H9 (cell line): ENCODE results near the gene PRRX2. TPM values are rescaled to one million over a fixed set of nuclear protein-coding genes. Genes with fewer than 3 reads are reported as not detected.

Source experiments
- DNase-seq: peaks from one replicate; pipeline ENCODE4 v3.0.0-alpha.2; 2017
- H2AFZ ChIP-seq: one replicate; pipeline ENCODE4 v1.6.1; 2013; ENCODE audit warnings: mild to moderate bottlenecking, low read length, control low read depth, moderate library complexity
- H2AK5ac ChIP-seq: 2 replicates; pipeline ENCODE4 v1.6.1; 2013; ENCODE audit warnings: low read length, control low read depth, mixed read lengths; ENCODE audit not compliant: insufficient read length
- H2BK120ac ChIP-seq: one replicate; pipeline ENCODE4 v1.6.1; 2013; ENCODE audit warnings: low read depth, mild to moderate bottlenecking, low read length, control low read depth, inconsistent platforms; ENCODE audit not compliant: poor library complexity, severe bottlenecking
- H2BK12ac ChIP-seq: 2 replicates; pipeline ENCODE4 v1.6.1; 2013; ENCODE audit warnings: low read length, control low read depth, mixed read lengths, low read depth; ENCODE audit not compliant: insufficient read length
- H2BK15ac ChIP-seq: 2 replicates; pipeline ENCODE4 v1.6.1; 2013; ENCODE audit warnings: low read depth, low read length, control low read depth
- H2BK20ac ChIP-seq: one replicate; pipeline ENCODE4 v1.6.1; 2013; ENCODE audit warnings: low read depth, mild to moderate bottlenecking, low read length, control low read depth, inconsistent platforms; ENCODE audit not compliant: poor library complexity, severe bottlenecking
- H2BK5ac ChIP-seq: 2 replicates; pipeline ENCODE4 v1.6.1; 2013; ENCODE audit warnings: low read length, control low read depth, mixed read lengths; ENCODE audit not compliant: insufficient read length
- H3K14ac ChIP-seq: 2 replicates; pipeline ENCODE4 v1.6.1; 2013; ENCODE audit warnings: low read length, control low read depth; ENCODE audit not compliant: insufficient read depth
- H3K18ac ChIP-seq: 2 replicates; pipeline ENCODE4 v1.6.1; 2013; ENCODE audit warnings: low read depth, mild to moderate bottlenecking, mixed read lengths, low read length, control low read depth; ENCODE audit not compliant: insufficient read length
- H3K23ac ChIP-seq: 2 replicates; pipeline ENCODE4 v1.6.1; 2013; ENCODE audit warnings: low read length, control low read depth, mixed read lengths, low read depth; ENCODE audit not compliant: insufficient read length
- H3K23me2 ChIP-seq: 2 replicates; pipeline ENCODE4 v1.6.1; 2013; ENCODE audit warnings: low read depth, mild to moderate bottlenecking, mixed read lengths, low read length, control low read depth; ENCODE audit not compliant: insufficient read length, poor library complexity, severe bottlenecking
- H3K27ac ChIP-seq: 2 replicates; pipeline ENCODE4 v1.5.1; 2013; ENCODE audit warnings: low read length, control low read depth, mixed read lengths, low read depth; ENCODE audit not compliant: insufficient read length
- H3K27me3 ChIP-seq: 2 replicates; pipeline ENCODE4 v1.6.1; 2013; ENCODE audit warnings: low read length, control low read depth, inconsistent platforms; ENCODE audit not compliant: insufficient read depth
- H3K4ac ChIP-seq: 2 replicates; pipeline ENCODE4 v1.6.1; 2013; ENCODE audit warnings: low read depth, mild to moderate bottlenecking, control low read depth, inconsistent platforms, low read length, moderate library complexity
- H3K4me1 ChIP-seq: 2 replicates; pipeline ENCODE4 v1.6.1; 2013; ENCODE audit warnings: low read length, control low read depth, inconsistent platforms; ENCODE audit not compliant: insufficient read depth
- H3K4me2 ChIP-seq: 2 replicates; pipeline ENCODE4 v1.6.1; 2013; ENCODE audit warnings: low read length, control low read depth, mixed read lengths; ENCODE audit not compliant: insufficient read length, insufficient read depth
- H3K56ac ChIP-seq: 2 replicates; pipeline ENCODE4 v1.6.1; 2013; ENCODE audit warnings: low read depth, mild to moderate bottlenecking, mixed read lengths, low read length, control low read depth; ENCODE audit not compliant: insufficient read length
- H3K79me1 ChIP-seq: 2 replicates; pipeline ENCODE4 v1.6.1; 2013; ENCODE audit warnings: low read depth, mild to moderate bottlenecking, moderate library complexity, low read length, control low read depth, inconsistent platforms; ENCODE audit not compliant: insufficient read depth, poor library complexity, severe bottlenecking
- H3K79me2 ChIP-seq: 2 replicates; pipeline ENCODE4 v1.6.1; 2013; ENCODE audit warnings: low read length, control low read depth, inconsistent platforms; ENCODE audit not compliant: insufficient read depth
- H3K9ac ChIP-seq: 2 replicates; pipeline ENCODE4 v1.6.1; 2013; ENCODE audit warnings: low read length, control low read depth, mixed read lengths; ENCODE audit not compliant: insufficient read length; ENCODE audit errors: extremely low read depth
- H3K9me3 ChIP-seq: one replicate; pipeline ENCODE4 v1.6.1; 2013; ENCODE audit warnings: low read depth, low read length, inconsistent platforms; ENCODE audit not compliant: control insufficient read depth
- H3T11ph ChIP-seq: one replicate; pipeline ENCODE4 v1.6.1; 2013; ENCODE audit warnings: mild to moderate bottlenecking, low read length, control low read depth, inconsistent platforms
- H4K20me1 ChIP-seq: one replicate; pipeline ENCODE4 v1.6.1; 2013; ENCODE audit not compliant: control insufficient read depth, insufficient read length, insufficient read depth
- H4K5ac ChIP-seq: 2 replicates; pipeline ENCODE4 v1.6.1; 2013; ENCODE audit warnings: low read depth, mild to moderate bottlenecking, mixed read lengths, low read length, control low read depth; ENCODE audit not compliant: insufficient read length
- H4K8ac ChIP-seq: replicated peaks from 2 replicates; pipeline ENCODE4 v1.6.1; 2013; ENCODE audit warnings: low read length, control low read depth, mixed read lengths, low read depth; ENCODE audit not compliant: insufficient read length
- H4K91ac ChIP-seq: 2 replicates; pipeline ENCODE4 v1.6.1; 2013; ENCODE audit warnings: low read depth, mild to moderate bottlenecking, moderate library complexity, mixed read lengths, low read length, control low read depth; ENCODE audit not compliant: insufficient read length
- H3K27ac Mint-ChIP-seq, 3 experiments: 2 replicates in 2 of 3; 3 replicates in 1 of 3; pipeline ENCODE4 v1.8.0; 2020 to 2021; ENCODE audit warnings: mixed read lengths in 3 of 3, mild to moderate bottlenecking in 1 of 3, moderate library complexity in 1 of 3
- H3K27me3 Mint-ChIP-seq: 2 replicates; pipeline ENCODE4 v1.8.0; 2021; ENCODE audit warnings: low read depth, mild to moderate bottlenecking, moderate library complexity, mixed read lengths
- H3K36me3 Mint-ChIP-seq, 3 experiments: 2 replicates in 2 of 3; 3 replicates in 1 of 3; pipeline ENCODE4 v1.8.0; 2020 to 2021; ENCODE audit warnings: low read depth in 3 of 3, mixed read lengths in 3 of 3; ENCODE audit not compliant: insufficient read depth in 1 of 3
- H3K4me1 Mint-ChIP-seq, 2 experiments: 2 replicates each; pipeline ENCODE4 v1.8.0; 2020; ENCODE audit warnings: mixed read lengths in 2 of 2
- H3K4me3 Mint-ChIP-seq, 2 experiments: 2 replicates in 1 of 2; 3 replicates in 1 of 2; pipeline ENCODE4 v1.8.0; 2020 to 2021; ENCODE audit warnings: mild to moderate bottlenecking in 2 of 2, mixed read lengths in 2 of 2, moderate library complexity in 1 of 2
- H3K9me3 Mint-ChIP-seq, 2 experiments: 2 replicates in 1 of 2; 3 replicates in 1 of 2; pipeline ENCODE4 v1.8.0; 2020; ENCODE audit warnings: mild to moderate bottlenecking in 2 of 2, mixed read lengths in 2 of 2, moderate library complexity in 1 of 2
- WGBS: extraction: QIAGEN DNeasy Blood & Tissue Kit; methylation state at CpG from one replicate; pipeline ENCODE4 v1.1.7; 2013; ENCODE audit warnings: missing lambda C conversion rate, low lambda C conversion rate, mixed read lengths; ENCODE audit not compliant: insufficient read length; ENCODE audit errors: extremely low coverage; 5-methylcytosine and 5-hydroxymethylcytosine counted together
- total RNA-seq: library from RNA; stranded (reverse); gene quantifications from 2 replicates; pipeline ENCODE4 v1.2.1, GENCODE V29; 2021
- TF ChIP-seq, protein P1 (sequence below): fragments of 200-600 bp; sonication (generic); conservative IDR thresholded peaks from 3 replicates; pipeline ENCODE4 v1.8.0; 2021; ENCODE audit warnings: antibody characterized with exemption, mild to moderate bottlenecking

PRRX2 gene
- total RNA-seq, 1 experiment from 2014 or later = 3.9 TPM

DNA sequence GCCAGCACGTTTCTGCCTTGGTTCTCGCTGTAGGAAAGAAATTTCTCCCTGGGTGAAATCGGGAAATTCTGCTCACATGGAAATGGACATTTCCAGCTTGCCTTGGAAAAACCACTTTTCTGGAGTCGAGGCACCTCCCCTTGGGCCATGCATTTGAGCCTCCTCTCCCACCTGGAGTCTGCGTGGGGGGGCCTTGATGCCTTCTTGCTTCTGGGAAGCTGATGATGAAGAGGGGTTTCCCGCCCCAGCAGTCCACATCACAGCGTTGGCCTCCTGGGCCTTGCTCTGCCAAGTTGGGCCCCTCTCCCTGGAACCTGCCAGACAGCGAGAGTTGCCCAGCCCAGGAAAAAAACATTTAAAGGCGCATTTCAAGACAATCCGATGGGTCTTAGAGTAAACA is 21.7 kb upstream of the PRRX2 start:
- no peaks in the 10 kb centered on the region for H4K20me1 ChIP-seq
- H3K4me1 ChIP-seq = no peaks in the 10 kb centered on the region
- H3K18ac ChIP-seq = no peak overlapping the region
- H4K5ac ChIP-seq = no peak overlapping the region
- no peaks in the 10 kb centered on the region for H3K27me3 ChIP-seq
- H3K79me2 ChIP-seq = peaks cover 3% of the 10 kb centered on the region; the same call in 1 of the 2 replicates
- WGBS = no CpG with 5 or more reads among the region's 10 CpGs
- TF ChIP-seq, protein P1, sequence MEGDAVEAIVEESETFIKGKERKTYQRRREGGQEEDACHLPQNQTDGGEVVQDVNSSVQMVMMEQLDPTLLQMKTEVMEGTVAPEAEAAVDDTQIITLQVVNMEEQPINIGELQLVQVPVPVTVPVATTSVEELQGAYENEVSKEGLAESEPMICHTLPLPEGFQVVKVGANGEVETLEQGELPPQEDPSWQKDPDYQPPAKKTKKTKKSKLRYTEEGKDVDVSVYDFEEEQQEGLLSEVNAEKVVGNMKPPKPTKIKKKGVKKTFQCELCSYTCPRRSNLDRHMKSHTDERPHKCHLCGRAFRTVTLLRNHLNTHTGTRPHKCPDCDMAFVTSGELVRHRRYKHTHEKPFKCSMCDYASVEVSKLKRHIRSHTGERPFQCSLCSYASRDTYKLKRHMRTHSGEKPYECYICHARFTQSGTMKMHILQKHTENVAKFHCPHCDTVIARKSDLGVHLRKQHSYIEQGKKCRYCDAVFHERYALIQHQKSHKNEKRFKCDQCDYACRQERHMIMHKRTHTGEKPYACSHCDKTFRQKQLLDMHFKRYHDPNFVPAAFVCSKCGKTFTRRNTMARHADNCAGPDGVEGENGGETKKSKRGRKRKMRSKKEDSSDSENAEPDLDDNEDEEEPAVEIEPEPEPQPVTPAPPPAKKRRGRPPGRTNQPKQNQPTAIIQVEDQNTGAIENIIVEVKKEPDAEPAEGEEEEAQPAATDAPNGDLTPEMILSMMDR = no peak
- no peaks in the 10 kb centered on the region; the same call in 1 of the 2 replicates for H3K27me3 Mint-ChIP-seq
- no peaks in the 10 kb centered on the region; a peak in 2 of 5 replicates for H3K9me3 Mint-ChIP-seq
- H3K79me1 ChIP-seq = peaks cover 11% of the 10 kb centered on the region
- no peak overlapping the region for H4K91ac ChIP-seq
- H3K36me3 Mint-ChIP-seq = peaks cover 0 to 3% (median 0%) of the 10 kb centered on the region in 3 experiments; a peak in 2 of 7 replicates
- no peak overlapping the region for H3K23ac ChIP-seq
- no peak overlapping the region for H3K4ac ChIP-seq
- no peak overlapping the region for H3K27ac Mint-ChIP-seq
- DNase-seq = no peak
- no peak overlapping the region for H3K9ac ChIP-seq
- H2BK120ac ChIP-seq = no peak overlapping the region
- H3K9me3 ChIP-seq = no peaks in the 10 kb centered on the region
- H2BK15ac ChIP-seq = no peak overlapping the region
- no peak overlapping the region for H3T11ph ChIP-seq
- no peak overlapping the region for H3K4me3 Mint-ChIP-seq
- H3K4me2 ChIP-seq = no peak overlapping the region
- no peak overlapping the region for H3K56ac ChIP-seq
- peaks cover 12% of the 10 kb centered on the region for H3K23me2 ChIP-seq
- H2AK5ac ChIP-seq = no peak overlapping the region
- H3K14ac ChIP-seq = no peak overlapping the region
- H2AFZ ChIP-seq = no peak overlapping the region
- H3K27ac ChIP-seq = no peak overlapping the region
- H4K8ac ChIP-seq = no peak overlapping the region
- H2BK5ac ChIP-seq = no peak overlapping the region
- H2BK20ac ChIP-seq = no peak overlapping the region
- H3K4me1 Mint-ChIP-seq = peaks cover 7 to 17% of the 10 kb centered on the region in 2 experiments
- H2BK12ac ChIP-seq = no peak overlapping the region
